SK-N-SH treated with all-trans-retinoic acid at 6 μM for 48 hours (cell line): ENCODE data around the gene CAPN10.

ENCODE experiments used
- ATAC-seq: fragments of 200-7000 bp; cut with Tn5 transposase; 3 replicates; pipeline ENCODE4 v1.9.1; 2020; ENCODE audit warnings: mild to moderate bottlenecking, moderate library complexity
- ARNTL ChIP-seq: fragments of 450-650 bp; formaldehyde crosslinking; IDR thresholded peaks from 2 replicates; pipeline ENCODE4 v1.5.0; 2020; ENCODE audit warnings: low read depth, mild to moderate bottlenecking, moderate library complexity, borderline replicate concordance
- CREB5 ChIP-seq: fragments of 250-450 bp; sonication (Bioruptor Pico); IDR thresholded peaks from 2 replicates; pipeline ENCODE4 v1.5.1; 2020; ENCODE audit warnings: low read depth, mild to moderate bottlenecking, moderate library complexity
- CSRNP3 ChIP-seq: fragments of 250-450 bp; sonication (Bioruptor Pico); IDR thresholded peaks from 2 replicates; pipeline ENCODE4 v1.5.1; 2021; ENCODE audit warnings: mild to moderate bottlenecking, moderate library complexity
- RARB ChIP-seq: fragments of 250-450 bp; sonication (Bioruptor Pico); IDR thresholded peaks from 2 replicates; pipeline ENCODE4 v1.8.0; 2021; ENCODE audit warnings: mild to moderate bottlenecking, moderate library complexity
- SNAI2 ChIP-seq: fragments of 250-450 bp; sonication (Bioruptor Pico); IDR thresholded peaks from 2 replicates; pipeline ENCODE4 v1.5.0; 2020; ENCODE audit warnings: mild to moderate bottlenecking, moderate library complexity
- TOX ChIP-seq: fragments of 250-450 bp; sonication (Bioruptor Pico); IDR thresholded peaks from 2 replicates; pipeline ENCODE4 v1.8.0; 2021; ENCODE audit warnings: mild to moderate bottlenecking, moderate library complexity, borderline replicate concordance
- ZC3H10 ChIP-seq: fragments of 250-450 bp; sonication (Bioruptor Pico); IDR thresholded peaks from 2 replicates; pipeline ENCODE4 v1.5.1; 2021; ENCODE audit warnings: mild to moderate bottlenecking, moderate library complexity
- ZFP30 ChIP-seq: fragments of 450-650 bp; formaldehyde crosslinking; IDR thresholded peaks from 2 replicates; pipeline ENCODE4 v1.5.0; 2022; ENCODE audit warnings: mild to moderate bottlenecking, moderate library complexity
- ZNF70 ChIP-seq: fragments of 450-650 bp; formaldehyde crosslinking; IDR thresholded peaks from 2 replicates; pipeline ENCODE4 v1.5.0; 2020; ENCODE audit warnings: mild to moderate bottlenecking, moderate library complexity

Gene CAPN10

DNA sequence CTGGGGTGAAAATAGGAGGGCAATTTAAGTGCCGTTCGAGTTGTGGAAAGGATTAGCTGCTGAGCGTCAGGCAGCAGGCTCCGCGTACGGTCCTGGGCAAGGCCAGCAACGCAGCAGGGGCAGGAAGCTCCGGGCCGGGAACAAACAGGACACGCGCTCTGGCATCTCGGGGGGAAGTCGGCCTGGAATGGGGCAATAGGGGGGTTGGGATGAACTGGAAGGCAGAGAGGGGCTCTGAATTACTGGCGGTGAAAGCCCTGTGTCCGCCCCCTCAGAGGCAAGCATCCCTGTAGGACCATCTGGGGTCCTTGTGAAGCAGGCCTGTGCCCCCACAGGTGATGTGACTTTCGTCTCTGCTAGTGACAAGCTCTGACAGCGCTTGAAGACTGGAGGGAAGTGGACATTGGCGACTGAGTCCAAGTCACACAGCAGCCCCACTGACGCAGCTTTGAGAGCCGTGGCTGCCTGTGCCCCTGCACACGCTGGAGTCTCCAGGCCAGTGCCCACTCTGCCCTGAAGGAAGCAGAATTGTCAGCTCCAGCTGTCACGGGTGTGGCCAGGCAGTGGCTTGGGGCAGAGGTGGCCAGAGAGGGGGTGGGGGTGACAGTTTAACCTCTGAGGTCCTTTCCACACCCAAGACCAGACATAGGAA, 61.1 kb downstream of the CAPN10 start:
- ATAC-seq = no peak
- TF ChIP-seq CSRNP3 (CRISPR knock-in tag) (no peak), ZNF70 (CRISPR knock-in tag) (no peak), RARB (CRISPR knock-in tag) (no peak), CREB5 (CRISPR knock-in tag) (no peak)

GRCh38 chr2:240648155-240648649, 61.7 kb downstream of the CAPN10 start:
- TF ChIP-seq RARB (CRISPR knock-in tag) (no peak), ZC3H10 (CRISPR knock-in tag) (no peak), CSRNP3 (CRISPR knock-in tag) (no peak), ZNF70 (CRISPR knock-in tag) (no peak), TOX (CRISPR knock-in tag) (no peak), ZFP30 (CRISPR knock-in tag) (no peak), SNAI2 (CRISPR knock-in tag) (no peak), ARNTL (no peak)
- ATAC-seq = no peak
